HFFc6 (cell line): ENCODE measurements around the gene CDC14B. TPM values are rescaled to one million over a fixed set of nuclear protein-coding genes. Genes with fewer than 3 reads are reported as not detected.

Source experiments
- DNase-seq: peaks from one replicate; pipeline ENCODE4 v3.0.0-alpha.2; 2018
- H3K27ac Mint-ChIP-seq: 2 replicates; pipeline ENCODE4 v1.8.0; 2020; ENCODE audit warnings: mild to moderate bottlenecking, mixed read lengths
- H3K27me3 Mint-ChIP-seq: 2 replicates; pipeline ENCODE4 v1.8.0; 2021; ENCODE audit warnings: mild to moderate bottlenecking, moderate library complexity, mixed read lengths; ENCODE audit not compliant: insufficient read depth
- H3K36me3 Mint-ChIP-seq: 2 replicates; pipeline ENCODE4 v1.8.0; 2021; ENCODE audit warnings: low read depth, mixed read lengths
- H3K4me1 Mint-ChIP-seq: 2 replicates; pipeline ENCODE4 v1.8.0; 2020; ENCODE audit warnings: low read depth, mixed read lengths
- H3K4me3 Mint-ChIP-seq: 2 replicates; pipeline ENCODE4 v1.8.0; 2020; ENCODE audit warnings: mild to moderate bottlenecking, moderate library complexity, mixed read lengths
- H3K9me3 Mint-ChIP-seq: 2 replicates; pipeline ENCODE4 v1.8.0; 2020; ENCODE audit warnings: mild to moderate bottlenecking, mixed read lengths
- CTCF ChIP-seq: fragments of 200-600 bp; sonication (generic); IDR thresholded peaks from 2 replicates; pipeline ENCODE4 v1.5.0; 2021; ENCODE audit warnings: antibody characterized with exemption, mild to moderate bottlenecking
- total RNA-seq, 6 experiments: library from RNA; stranded (reverse); fragmentation: NEBNext Ultra II Directional; extraction: Animal tissue kit (Norgen Biotek cat#: 25700); gene quantifications; 2 replicates in 1 of 6; 3 replicates in 5 of 6; pipeline ENCODE4 v1.2.3, GENCODE V29; 2021

The CDC14B gene
- total RNA-seq, 6 experiments from 2014 or later, result 10.7 to 14.9 (median 12.1) TPM

GRCh38 chr9:96519787-96520186 lies 99.9 kb downstream of the CDC14B start:
- Mint-ChIP-seq H3K4me3 (no peak overlapping the region), H3K27me3 (no peaks in the 10 kb centered on the region), H3K27ac (no peak overlapping the region; the same call in 1 of the 2 replicates), H3K9me3 (no peaks in the 10 kb centered on the region), H3K36me3 (0 out of 2 replicates have a peak, but pooled peaks cover 5% of the 10 kb centered on the region), H3K4me1 (peaks cover 16% of the 10 kb centered on the region)
- no peak for TF ChIP-seq CTCF
- no peak for DNase-seq

- no peak for TF ChIP-seq CTCF
- Mint-ChIP-seq H3K27me3 (no peaks in the 10 kb centered on the region), H3K4me3 (no peak overlapping the region), H3K9me3 (no peaks in the 10 kb centered on the region), H3K36me3 (0 out of 2 replicates have a peak, but pooled peaks cover 5% of the 10 kb centered on the region), H3K27ac (no peak overlapping the region), H3K4me1 (peaks cover 23% of the 10 kb centered on the region)
- no peak for DNase-seq
Measured at GRCh38 chr9:96519095-96519494, 100.5 kb downstream of the CDC14B start.

GRCh38 chr9:96515621-96516470 lies 103.8 kb downstream of the CDC14B start:
- peak overlapping the region; percentile 66 for H3K4me3 Mint-ChIP-seq
- DNase-seq, result peak; percentile 29
- H3K36me3 Mint-ChIP-seq, result peaks cover 5% of the 10 kb centered on the region
- H3K4me1 Mint-ChIP-seq, result peaks cover 34% of the 10 kb centered on the region
- peak overlapping the region; percentile 81 for H3K27ac Mint-ChIP-seq
- H3K27me3 Mint-ChIP-seq, result no peaks in the 10 kb centered on the region
- TF ChIP-seq CTCF, result no peak
- H3K9me3 Mint-ChIP-seq, result no peaks in the 10 kb centered on the region

- Mint-ChIP-seq H3K27me3 (no peaks in the 10 kb centered on the region; the same call in 1 of the 2 replicates), H3K27ac (peak overlapping the region; percentile 81), H3K36me3 (peaks cover 5% of the 10 kb centered on the region), H3K4me3 (peak overlapping the region; percentile 66), H3K9me3 (no peaks in the 10 kb centered on the region), H3K4me1 (peaks cover 42% of the 10 kb centered on the region)
- TF ChIP-seq CTCF, result no peak
- DNase-seq, result no peak
Measured at GRCh38 chr9:96514800-96515158, 104.9 kb downstream of the CDC14B start.

GRCh38 chr9:96514108-96514799 lies 105.4 kb downstream of the CDC14B start:
- no peaks in the 10 kb centered on the region for H3K9me3 Mint-ChIP-seq
- no peaks in the 10 kb centered on the region; the same call in 1 of the 2 replicates for H3K27me3 Mint-ChIP-seq
- peak; percentile 63 for DNase-seq
- peak overlapping the region; percentile 81 for H3K27ac Mint-ChIP-seq
- peaks cover 47% of the 10 kb centered on the region for H3K4me1 Mint-ChIP-seq
- no peak for TF ChIP-seq CTCF
- H3K36me3 Mint-ChIP-seq, result peaks cover 5% of the 10 kb centered on the region
- peak overlapping the region; percentile 66 for H3K4me3 Mint-ChIP-seq
